K562 (cell line): Measurements from ENCODE around the gene LUC7L3.

ENCODE experiments used
- CREB3 ChIP-seq: fragments of 450-650 bp; conservative IDR thresholded peaks from 2 replicates; pipeline ENCODE4 v1.6.1; 2016; ENCODE audit warnings: missing genetic modification characterization, low read depth, mild to moderate bottlenecking, missing compliant biosample characterization, moderate library complexity
- CTCF ChIP-seq, 3 experiments: IDR thresholded peaks in 2 of 3; conservative IDR thresholded peaks in 1 of 3; 2 replicates each; pipeline ENCODE4 v1.5.1; 2011 to 2012; ENCODE audit warnings: low read length in 3 of 3, mild to moderate bottlenecking in 3 of 3, control low read depth in 2 of 3, improper control_type of control experiment in 1 of 3, inconsistent platforms in 1 of 3, low read depth in 1 of 3, mixed read lengths in 1 of 3, moderate library complexity in 1 of 3; ENCODE audit not compliant: insufficient read depth in 2 of 3
- MTF1 ChIP-seq: fragments of 250-450 bp; sonication (Bioruptor Pico); IDR thresholded peaks from 2 replicates; pipeline ENCODE4 v1.9.0; 2021; ENCODE audit warnings: moderate library complexity, mild to moderate bottlenecking, inconsistent platforms, borderline replicate concordance
- RBM39 ChIP-seq: fragments of 200-400 bp; formaldehyde crosslinking; optimal IDR thresholded peaks from 2 replicates; pipeline ENCODE3; 2018; ENCODE audit warnings: low read depth, low read length

- TF ChIP-seq CTCF (IDR thresholded peaks at IDR 0.05 in 2 of 3, conservative IDR thresholded peaks at IDR 0.05 in 1 of 3; ENCODE audit: insufficient read depth in 2 of 3, low read depth in 1 of 3, low read length in 3 of 3) (no peak), CREB3 (tag) (no peak), MTF1 (CRISPR knock-in tag) (no peak), RBM39 (no peak)
Observed at GRCh38 chr17:50699410-50699809, 20.0 kb upstream of the LUC7L3 start.
